Activated T-helper 2 cell treated with anti-CD3 and anti-CD28 coated beads, Interferon-gamma antibody, Interleukin-2, Interleukin-4, amounts not matched to agents 10 μg/mL and 5 μg/mL and 100 μg/mL, durations not matched to agents 14 hours and 24 hours and 36 hours (primary cell): ENCODE measurements around the gene TMEM164. TPM values are rescaled to one million over a fixed set of nuclear protein-coding genes. Genes with fewer than 3 reads are reported as not detected.

Experiments used
- DNase-seq: peaks from one replicate; pipeline ENCODE4 v3.0.0; 2021; ENCODE audit warnings: low spot score
- H3K27ac Mint-ChIP-seq: one replicate; pipeline ENCODE4 v1.8.0; 2021; ENCODE audit warnings: mixed read lengths
- H3K27me3 Mint-ChIP-seq: one replicate; pipeline ENCODE4 v1.8.0; 2021; ENCODE audit warnings: low read depth, mixed read lengths
- H3K36me3 Mint-ChIP-seq: one replicate; pipeline ENCODE4 v1.8.0; 2021; ENCODE audit warnings: low read depth, mixed read lengths
- H3K4me1 Mint-ChIP-seq: one replicate; pipeline ENCODE4 v1.8.0; 2021; ENCODE audit warnings: low read depth, mixed read lengths
- H3K4me3 Mint-ChIP-seq: one replicate; pipeline ENCODE4 v1.8.0; 2021; ENCODE audit warnings: low read depth, mild to moderate bottlenecking, moderate library complexity, mixed read lengths
- H3K9me3 Mint-ChIP-seq: one replicate; pipeline ENCODE4 v1.8.0; 2021; ENCODE audit warnings: mixed read lengths
- intact Hi-C: fragments of 100-400 bp; cut with micrococcal nuclease; formaldehyde crosslinking; loops from one replicate; pipeline ENCODE4 v1.15.1; 2023
- total RNA-seq: library from RNA; stranded (reverse); gene quantifications from 2 replicates; pipeline ENCODE4 v1.2.3, GENCODE V29; 2022

TMEM164 gene
- total RNA-seq, 1 donor from 2014 or later: 20.0 TPM

DNA sequence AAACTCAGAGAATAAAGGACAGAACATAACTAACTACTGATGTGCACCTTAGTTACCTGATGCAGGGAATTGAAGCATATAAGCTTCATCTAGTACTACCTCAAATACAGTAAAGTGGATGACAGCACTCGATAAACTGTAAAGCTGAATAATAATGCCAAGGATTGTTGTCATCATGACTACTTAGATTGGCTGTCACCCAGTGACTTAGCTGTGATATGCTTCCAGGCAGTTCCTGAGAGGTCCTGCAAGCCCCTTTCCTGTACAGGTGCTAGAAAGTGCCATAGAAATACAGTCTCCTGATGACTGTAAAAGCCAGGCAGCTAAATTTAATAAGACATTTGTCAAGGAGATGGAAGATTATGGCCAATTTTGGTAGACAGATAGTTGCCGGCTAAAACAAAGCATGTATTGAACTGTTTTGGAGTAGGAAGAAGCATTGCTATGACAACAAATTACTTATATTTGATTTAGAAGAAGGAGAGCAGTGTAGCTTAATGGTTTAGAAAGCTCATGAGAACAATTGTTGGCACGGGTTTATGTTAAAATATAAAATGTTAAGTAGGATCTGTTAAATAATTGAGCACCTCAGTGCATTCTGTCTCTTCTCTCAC is 29.7 kb downstream of the TMEM164 start:
- Mint-ChIP-seq H3K9me3 (no peaks in the 10 kb centered on the region), H3K27me3 (no peaks in the 10 kb centered on the region), H3K27ac (no peak overlapping the region), H3K4me1 (peaks cover 4% of the 10 kb centered on the region), H3K36me3 (peaks cover 10% of the 10 kb centered on the region), H3K4me3 (no peak overlapping the region)
- intact Hi-C loops: no loop called here
- no peak for DNase-seq

DNA sequence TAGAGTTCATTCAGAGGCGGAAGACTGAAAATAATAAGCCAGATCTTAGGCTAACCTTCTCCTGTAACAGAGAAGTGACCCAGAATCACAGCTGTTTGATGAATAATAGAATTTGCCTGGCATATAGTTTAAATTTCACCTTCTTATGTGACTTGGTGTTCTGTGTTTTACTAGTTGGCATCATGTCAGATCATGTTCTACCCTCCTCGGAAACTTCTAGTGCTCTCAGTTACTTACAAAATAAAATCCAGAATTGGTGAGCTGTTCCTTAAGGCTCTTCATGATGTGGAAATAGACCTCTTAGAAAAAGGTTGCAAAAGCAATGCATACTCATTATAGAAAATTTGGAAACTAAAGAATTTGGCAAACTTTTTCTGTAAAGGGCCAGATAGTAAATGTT is 31.1 kb downstream of the TMEM164 start:
- Mint-ChIP-seq H3K36me3 (peaks cover 4% of the 10 kb centered on the region), H3K27ac (no peak overlapping the region), H3K9me3 (no peaks in the 10 kb centered on the region), H3K27me3 (no peaks in the 10 kb centered on the region), H3K4me1 (peaks cover 4% of the 10 kb centered on the region), H3K4me3 (no peak overlapping the region)
- no peak for DNase-seq
- intact Hi-C loops: no loop called here

DNA sequence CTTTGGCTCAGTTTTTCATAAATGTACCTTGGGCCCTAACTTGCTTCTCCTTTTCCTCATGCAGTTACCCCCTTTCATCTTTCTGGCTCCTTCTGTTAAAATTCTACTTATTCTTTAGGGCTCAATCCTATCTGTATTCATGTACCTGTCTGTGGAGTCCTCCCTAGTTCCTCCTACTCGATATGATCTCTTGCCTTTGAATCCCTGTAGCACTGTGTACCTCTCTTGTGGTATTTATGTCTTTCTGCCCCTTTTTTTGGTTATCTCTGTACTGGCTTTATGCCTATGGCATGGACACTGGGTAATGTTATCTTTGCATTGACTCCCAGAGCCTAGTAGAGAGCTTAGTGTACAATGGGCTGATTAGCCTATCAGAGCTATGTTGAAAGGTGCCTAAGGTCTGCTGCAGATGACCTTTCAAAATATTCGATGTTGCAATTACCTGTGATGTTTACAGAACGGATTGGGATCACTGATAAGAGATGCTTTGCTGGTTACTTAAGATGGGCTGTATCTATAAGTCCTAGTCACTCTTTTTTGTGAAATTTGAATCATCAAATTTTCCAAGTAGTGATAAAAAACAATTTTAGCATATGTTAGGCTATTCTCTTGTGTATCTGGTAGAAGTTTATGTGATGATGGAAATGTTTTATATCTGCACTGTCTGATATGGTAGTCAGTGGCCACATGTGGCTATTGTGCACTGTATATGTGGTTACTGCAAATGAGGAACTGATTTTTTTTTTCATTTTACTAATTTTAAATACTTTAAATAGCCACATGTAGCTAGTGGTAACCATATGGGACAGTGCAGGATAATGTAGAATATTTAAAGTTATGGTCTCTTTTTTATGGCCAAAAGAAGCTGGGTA is 33.5 kb downstream of the TMEM164 start:
- no peak for DNase-seq
- Mint-ChIP-seq H3K36me3 (peaks cover 4% of the 10 kb centered on the region), H3K4me3 (no peak overlapping the region), H3K27ac (no peak overlapping the region), H3K4me1 (peaks cover 4% of the 10 kb centered on the region), H3K27me3 (no peaks in the 10 kb centered on the region), H3K9me3 (no peaks in the 10 kb centered on the region)
- intact Hi-C loops: no loop called here

DNA sequence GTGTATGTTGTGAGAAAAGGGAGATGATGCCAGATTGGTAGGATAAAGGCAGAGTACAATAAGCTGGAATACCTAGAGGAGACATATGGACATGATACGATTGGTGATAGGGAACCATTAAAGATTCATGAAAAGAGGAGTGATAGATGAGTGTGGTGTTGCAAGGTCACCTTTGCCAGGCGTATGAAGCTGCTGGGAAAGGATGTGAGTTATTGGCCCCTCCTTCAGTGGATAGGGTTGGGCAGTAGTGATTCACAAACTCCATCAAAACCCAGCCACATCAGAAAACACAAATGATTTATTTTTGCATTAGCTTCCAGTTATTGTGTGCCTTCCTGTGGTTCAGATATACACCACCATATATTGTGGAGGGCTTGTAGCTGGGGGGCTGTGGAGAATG is 34.3 kb downstream of the TMEM164 start:
- Mint-ChIP-seq H3K4me1 (peaks cover 6% of the 10 kb centered on the region), H3K27me3 (no peaks in the 10 kb centered on the region), H3K9me3 (no peaks in the 10 kb centered on the region), H3K4me3 (no peak overlapping the region), H3K36me3 (peaks cover 4% of the 10 kb centered on the region), H3K27ac (no peak overlapping the region)
- intact Hi-C loops: no loop called here
- no peak for DNase-seq

GRCh38 chrX:110038900-110039299 is 36.0 kb downstream of the TMEM164 start:
- Mint-ChIP-seq H3K9me3 (no peaks in the 10 kb centered on the region), H3K4me1 (peaks cover 10% of the 10 kb centered on the region), H3K27ac (no peak overlapping the region), H3K36me3 (peaks cover 4% of the 10 kb centered on the region), H3K4me3 (no peak overlapping the region), H3K27me3 (no peaks in the 10 kb centered on the region)
- intact Hi-C loops: no loop called here
- DNase-seq: no peak

GRCh38 chrX:110041980-110042379 is 39.1 kb downstream of the TMEM164 start:
- no peaks in the 10 kb centered on the region for H3K36me3 Mint-ChIP-seq
- H3K27me3 Mint-ChIP-seq: no peaks in the 10 kb centered on the region
- H3K9me3 Mint-ChIP-seq: no peaks in the 10 kb centered on the region
- no peak for DNase-seq
- intact Hi-C loops: no loop called here
- H3K4me3 Mint-ChIP-seq: no peak overlapping the region
- H3K27ac Mint-ChIP-seq: no peak overlapping the region
- H3K4me1 Mint-ChIP-seq: peaks cover 8% of the 10 kb centered on the region

- peaks cover 8% of the 10 kb centered on the region for H3K4me1 Mint-ChIP-seq
- H3K36me3 Mint-ChIP-seq: no peaks in the 10 kb centered on the region
- intact Hi-C loops: no loop called here
- H3K9me3 Mint-ChIP-seq: no peaks in the 10 kb centered on the region
- DNase-seq: no peak
- H3K27ac Mint-ChIP-seq: no peak overlapping the region
- H3K27me3 Mint-ChIP-seq: no peaks in the 10 kb centered on the region
- H3K4me3 Mint-ChIP-seq: no peak overlapping the region
These were observed 39.6 kb downstream of the TMEM164 start for GRCh38 chrX:110042496-110042895.

DNA sequence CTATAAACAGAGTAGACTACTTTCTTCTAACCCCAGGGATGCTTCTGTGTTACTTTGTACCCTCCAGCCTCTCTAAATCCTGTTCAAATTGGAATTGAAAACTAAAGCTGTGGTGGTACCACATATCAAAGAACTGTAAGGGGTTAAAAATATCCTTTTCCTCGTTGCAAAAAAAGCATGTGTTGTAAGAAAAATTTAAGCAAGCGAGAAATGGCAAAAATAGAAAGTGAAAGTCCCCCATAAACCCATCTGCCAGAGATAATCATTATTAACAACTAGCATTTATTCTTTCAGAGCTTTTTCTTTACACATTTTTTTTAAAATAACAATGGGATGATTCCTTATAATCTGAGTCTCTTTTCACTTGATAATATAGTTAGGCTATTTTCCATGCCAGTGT is 40.6 kb downstream of the TMEM164 start:
- intact Hi-C loops: no loop called here
- Mint-ChIP-seq H3K27me3 (no peaks in the 10 kb centered on the region), H3K27ac (no peak overlapping the region), H3K36me3 (no peaks in the 10 kb centered on the region), H3K4me3 (no peak overlapping the region), H3K9me3 (no peaks in the 10 kb centered on the region), H3K4me1 (peaks cover 8% of the 10 kb centered on the region)
- no peak for DNase-seq

- Mint-ChIP-seq H3K27ac (no peak overlapping the region), H3K9me3 (no peaks in the 10 kb centered on the region), H3K36me3 (no peaks in the 10 kb centered on the region), H3K27me3 (no peaks in the 10 kb centered on the region), H3K4me1 (peaks cover 11% of the 10 kb centered on the region), H3K4me3 (no peak overlapping the region)
- intact Hi-C loops: no loop called here
- no peak for DNase-seq
These were observed 41.7 kb downstream of the TMEM164 start for GRCh38 chrX:110044346-110045249.

DNA sequence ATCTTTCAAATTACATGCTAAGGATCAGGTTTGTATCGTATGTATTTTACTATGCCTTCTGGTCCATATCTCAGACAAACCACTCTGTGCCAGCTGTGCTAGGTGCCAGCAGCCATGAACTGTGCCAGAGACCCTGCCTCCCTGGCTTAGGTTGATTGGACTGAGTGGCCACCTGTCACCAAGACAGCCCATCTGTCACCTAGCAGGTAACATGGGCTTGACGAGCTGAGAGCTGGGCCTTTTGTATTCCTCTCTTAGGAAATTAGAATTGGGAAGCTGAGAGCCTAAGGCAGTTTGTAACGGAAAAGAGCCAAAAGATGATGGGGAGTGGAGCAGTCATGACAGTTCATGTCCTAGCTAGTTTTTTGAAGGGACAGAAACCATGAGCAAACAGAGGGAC is 42.5 kb downstream of the TMEM164 start:
- H3K4me1 Mint-ChIP-seq: peaks cover 11% of the 10 kb centered on the region
- intact Hi-C loops: no loop called here
- no peaks in the 10 kb centered on the region for H3K27me3 Mint-ChIP-seq
- H3K9me3 Mint-ChIP-seq: no peaks in the 10 kb centered on the region
- no peak for DNase-seq
- no peaks in the 10 kb centered on the region for H3K36me3 Mint-ChIP-seq
- no peak overlapping the region for H3K27ac Mint-ChIP-seq
- H3K4me3 Mint-ChIP-seq: no peak overlapping the region

- no peaks in the 10 kb centered on the region for H3K27me3 Mint-ChIP-seq
- no peak for DNase-seq
- no peaks in the 10 kb centered on the region for H3K36me3 Mint-ChIP-seq
- H3K9me3 Mint-ChIP-seq: no peaks in the 10 kb centered on the region
- H3K4me1 Mint-ChIP-seq: peaks cover 11% of the 10 kb centered on the region
- no peak overlapping the region for H3K4me3 Mint-ChIP-seq
- intact Hi-C loops: no loop called here
- H3K27ac Mint-ChIP-seq: no peak overlapping the region
These were observed 43.1 kb downstream of the TMEM164 start for GRCh38 chrX:110046001-110046400.

GRCh38 chrX:110046971-110047370 is 44.1 kb downstream of the TMEM164 start:
- no peak overlapping the region for H3K27ac Mint-ChIP-seq
- H3K4me1 Mint-ChIP-seq: peaks cover 11% of the 10 kb centered on the region
- intact Hi-C loops: no loop called here
- H3K9me3 Mint-ChIP-seq: no peaks in the 10 kb centered on the region
- H3K27me3 Mint-ChIP-seq: no peaks in the 10 kb centered on the region
- H3K36me3 Mint-ChIP-seq: no peaks in the 10 kb centered on the region
- no peak for DNase-seq
- no peak overlapping the region for H3K4me3 Mint-ChIP-seq

DNA sequence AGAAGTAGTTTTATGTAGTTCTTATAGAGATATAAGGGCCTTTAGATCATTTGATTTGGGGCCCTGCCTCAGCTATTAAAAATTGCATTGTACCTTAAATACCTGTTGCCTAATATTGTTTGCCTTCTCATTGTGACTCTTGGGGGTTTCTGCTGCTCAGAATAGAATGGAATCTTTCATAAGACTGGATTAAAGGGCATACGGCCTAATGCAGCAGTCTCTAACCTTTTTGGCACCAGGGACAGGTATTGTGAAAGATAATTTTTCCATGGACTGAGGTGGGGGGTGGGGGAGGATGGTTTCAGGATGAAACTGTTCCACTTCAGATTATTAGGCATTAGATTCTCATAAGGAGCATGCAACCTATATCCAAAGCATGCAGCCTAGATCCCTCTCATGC is 46.2 kb downstream of the TMEM164 start:
- Mint-ChIP-seq H3K36me3 (peaks cover 10% of the 10 kb centered on the region), H3K27ac (no peak overlapping the region), H3K4me3 (no peak overlapping the region), H3K4me1 (peaks cover 4% of the 10 kb centered on the region), H3K27me3 (no peaks in the 10 kb centered on the region), H3K9me3 (no peaks in the 10 kb centered on the region)
- no peak for DNase-seq
- intact Hi-C loops: no loop called here
